Astrocyte (in vitro differentiated cells and primary cell): Measurements from ENCODE around the gene NUTM1.

ENCODE experiments used
- CTCF ChIP-seq: IDR thresholded peaks from 2 replicates; pipeline ENCODE4 v1.5.1; 2011; ENCODE audit warnings: low read depth, mild to moderate bottlenecking, inconsistent platforms, low read length, moderate library complexity; ENCODE audit not compliant: insufficient read depth
- EZH2 ChIP-seq: IDR thresholded peaks from 2 replicates; pipeline ENCODE4 v1.6.1; 2012; ENCODE audit warnings: mild to moderate bottlenecking, low read length, inconsistent platforms; ENCODE audit not compliant: insufficient read depth

- no peak for TF ChIP-seq CTCF
- no peak for TF ChIP-seq EZH2
Measured at GRCh38 chr15:34314491-34315490, 28.3 kb upstream of the NUTM1 start.
